ENCODE results near the gene ABCA5.
"Not testable (repeated sequence)": the region's sequence is repeated elsewhere in the genome, so short reads cannot be mapped to it uniquely, and the experiment has no call there.

ABCA5 gene

DNA sequence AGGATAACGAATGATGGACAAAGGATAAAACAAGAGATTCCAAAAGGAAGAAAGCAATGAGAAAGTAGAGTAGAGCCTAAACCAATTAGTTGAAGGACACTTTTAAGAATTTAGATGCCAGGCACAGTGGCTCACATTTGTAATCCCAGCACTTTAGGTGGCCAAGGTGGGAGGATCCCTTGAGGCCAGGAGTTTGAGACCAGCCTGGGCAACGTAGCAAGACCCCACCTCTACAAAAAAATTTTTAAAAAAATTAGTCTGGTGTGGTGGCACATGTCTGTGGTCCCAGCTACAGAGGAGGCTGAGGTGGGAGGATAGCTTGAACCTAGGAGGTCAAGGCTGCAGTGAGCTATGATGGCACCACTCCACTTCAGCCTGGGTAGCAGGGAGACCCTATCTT is 118.3 kb downstream of the ABCA5 start:
- H3K4me3 ChIP-seq (ENCODE audit: control insufficient read depth, low read depth, low read length) = no peak overlapping the region
- no peak for DNase-seq (ENCODE audit: low read depth)
- TF ChIP-seq, protein P1, sequence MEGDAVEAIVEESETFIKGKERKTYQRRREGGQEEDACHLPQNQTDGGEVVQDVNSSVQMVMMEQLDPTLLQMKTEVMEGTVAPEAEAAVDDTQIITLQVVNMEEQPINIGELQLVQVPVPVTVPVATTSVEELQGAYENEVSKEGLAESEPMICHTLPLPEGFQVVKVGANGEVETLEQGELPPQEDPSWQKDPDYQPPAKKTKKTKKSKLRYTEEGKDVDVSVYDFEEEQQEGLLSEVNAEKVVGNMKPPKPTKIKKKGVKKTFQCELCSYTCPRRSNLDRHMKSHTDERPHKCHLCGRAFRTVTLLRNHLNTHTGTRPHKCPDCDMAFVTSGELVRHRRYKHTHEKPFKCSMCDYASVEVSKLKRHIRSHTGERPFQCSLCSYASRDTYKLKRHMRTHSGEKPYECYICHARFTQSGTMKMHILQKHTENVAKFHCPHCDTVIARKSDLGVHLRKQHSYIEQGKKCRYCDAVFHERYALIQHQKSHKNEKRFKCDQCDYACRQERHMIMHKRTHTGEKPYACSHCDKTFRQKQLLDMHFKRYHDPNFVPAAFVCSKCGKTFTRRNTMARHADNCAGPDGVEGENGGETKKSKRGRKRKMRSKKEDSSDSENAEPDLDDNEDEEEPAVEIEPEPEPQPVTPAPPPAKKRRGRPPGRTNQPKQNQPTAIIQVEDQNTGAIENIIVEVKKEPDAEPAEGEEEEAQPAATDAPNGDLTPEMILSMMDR (conservative IDR thresholded peaks at IDR 0.05; ENCODE audit: control insufficient read depth, insufficient read depth, low read depth, low read length) = no peak

DNA sequence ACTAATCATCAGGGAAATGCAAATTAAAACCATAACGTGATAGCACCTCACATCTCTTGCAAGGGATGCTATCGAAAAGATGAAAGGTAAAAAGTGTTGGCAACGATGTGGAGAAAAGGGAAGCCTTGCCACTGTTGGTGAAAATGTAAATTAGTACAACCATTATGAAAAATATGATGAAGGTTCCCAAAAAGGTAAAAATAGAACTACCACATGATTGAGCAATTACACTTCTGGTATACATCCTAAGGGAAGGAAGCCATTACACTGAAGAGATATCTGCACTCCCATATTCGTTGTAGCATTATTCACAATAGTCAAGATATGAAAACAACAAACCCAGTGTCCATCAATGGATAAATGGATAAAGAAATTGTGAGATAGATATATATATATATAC is 119.8 kb downstream of the ABCA5 start:
- no peak overlapping the region for H3K4me3 ChIP-seq (ENCODE audit: control insufficient read depth, low read depth, low read length)
- TF ChIP-seq, protein P1 (conservative IDR thresholded peaks at IDR 0.05; ENCODE audit: control insufficient read depth, insufficient read depth, low read depth, low read length) = no peak

GRCh38 chr17:69198238-69198637 is 128.7 kb downstream of the ABCA5 start:
- TF ChIP-seq, protein P1 (conservative IDR thresholded peaks at IDR 0.05; ENCODE audit: control insufficient read depth, insufficient read depth, low read depth, low read length) = no peak
- no peak for DNase-seq (ENCODE audit: low read depth)
- H3K4me3 ChIP-seq (ENCODE audit: control insufficient read depth, low read depth, low read length) = no peak overlapping the region

More for the DNA sequence above, 119.8 kb downstream of the ABCA5 start:
- no peak for DNase-seq (ENCODE audit: low read depth)

GRCh38 chr17:69196105-69196653 is 130.8 kb downstream of the ABCA5 start:
- not testable (repeated sequence) for DNase-seq (ENCODE audit: low read depth); H3K4me3 ChIP-seq (ENCODE audit: control insufficient read depth, low read depth, low read length)
